GM12892 (cell line): ENCODE results near the gene KCNIP2.
"Not testable (repeated sequence)": the region's sequence is repeated elsewhere in the genome, so short reads cannot be mapped to it uniquely, and the experiment has no call there.

Experiments
- DNase-seq: peaks from one replicate; pipeline ENCODE4 v3.0.0; 2011; ENCODE audit not compliant: insufficient read length
- FAIRE-seq: peaks from 2 replicates; lab custom pipeline; 2011; peaks lifted over from hg19 to GRCh38; lab: Jason Lieb, UNC
- POLR2A ChIP-seq: IDR thresholded peaks from 2 replicates; pipeline ENCODE4 v1.6.1; 2011; ENCODE audit warnings: low read depth, low read length, control low read depth
- POLR2AphosphoS5 ChIP-seq: IDR thresholded peaks from 2 replicates; pipeline ENCODE4 v1.6.1; 2011; ENCODE audit warnings: low read depth, low read length, control low read depth
- TAF1 ChIP-seq: IDR thresholded peaks from 2 replicates; pipeline ENCODE4 v1.6.1; 2011; ENCODE audit warnings: low read depth, mild to moderate bottlenecking, control low read depth, low read length, borderline replicate concordance

Gene KCNIP2

GRCh38 chr10:101818119-101818871 is 25.3 kb downstream of the KCNIP2 start, which contains the start of gene OGA:
Gene OGA (minus strand): TSS chr10:101818444. CDS start chr10:101818022, 422 bp downstream.
- peak; percentile 97 for FAIRE-seq
- TF ChIP-seq TAF1 (peak; percentile 99), POLR2A (peak; percentile 95), POLR2AphosphoS5 (peak; percentile 94)

GRCh38 chr10:101817337-101818118 is 26.1 kb downstream of the KCNIP2 start:
- no peak for TF ChIP-seq POLR2A
- no peak for TF ChIP-seq TAF1
- TF ChIP-seq POLR2AphosphoS5, result no peak; the same call in none of the 2 replicates
- DNase-seq, result no peak
- FAIRE-seq, result no peak

More at GRCh38 chr10:101818119-101818871, 25.3 kb downstream of the KCNIP2 start, which contains the start of gene OGA:
- peak; percentile 92 for DNase-seq

GRCh38 chr10:101816913-101817336 is 26.7 kb downstream of the KCNIP2 start:
- TF ChIP-seq TAF1, result no peak
- no peak for TF ChIP-seq POLR2A
- TF ChIP-seq POLR2AphosphoS5, result no peak
- no peak for DNase-seq
- FAIRE-seq, result no peak

- DNase-seq (no peak), FAIRE-seq (no peak)
- TF ChIP-seq POLR2A (no peak), POLR2AphosphoS5 (no peak), TAF1 (no peak)
Observed at GRCh38 chr10:101816376-101816775, 27.2 kb downstream of the KCNIP2 start.

GRCh38 chr10:101814466-101815071 is 29.0 kb downstream of the KCNIP2 start:
- peak; percentile 87 for FAIRE-seq
- DNase-seq, result no peak
- TF ChIP-seq POLR2A (no peak), POLR2AphosphoS5 (no peak), TAF1 (no peak)

- FAIRE-seq (no peak), DNase-seq (no peak)
- TF ChIP-seq TAF1 (no peak), POLR2A (no peak), POLR2AphosphoS5 (no peak)
Observed at GRCh38 chr10:101812606-101813005, 31.0 kb downstream of the KCNIP2 start.

GRCh38 chr10:101807158-101807557 is 36.4 kb downstream of the KCNIP2 start:
- TF ChIP-seq TAF1 (no peak), POLR2A (no peak), POLR2AphosphoS5 (no peak)
- FAIRE-seq (no peak), DNase-seq (no peak)

- TF ChIP-seq POLR2AphosphoS5 (no peak), POLR2A (no peak), TAF1 (no peak)
- no peak for DNase-seq
- FAIRE-seq, result no peak
Observed at GRCh38 chr10:101803511-101803910, 40.1 kb downstream of the KCNIP2 start.

- no peak for DNase-seq
- no peak for FAIRE-seq
- TF ChIP-seq POLR2A, result no peak
- TF ChIP-seq POLR2AphosphoS5, result no peak
- TF ChIP-seq TAF1, result no peak
Observed at GRCh38 chr10:101797403-101798059, 46.1 kb downstream of the KCNIP2 start.

- no peak for TF ChIP-seq TAF1
- FAIRE-seq, result no peak
- DNase-seq, result no peak
Observed at GRCh38 chr10:101793526-101793925, 50.1 kb downstream of the KCNIP2 start.

- DNase-seq, result no peak
- no peak for FAIRE-seq
- TF ChIP-seq POLR2A, result no peak
- no peak for TF ChIP-seq TAF1
- no peak; the same call in 1 of the 2 replicates for TF ChIP-seq POLR2AphosphoS5
Observed at GRCh38 chr10:101789686-101790085, 53.9 kb downstream of the KCNIP2 start.

- not testable (repeated sequence) for FAIRE-seq, DNase-seq
Observed at GRCh38 chr10:101789231-101789630, 54.4 kb downstream of the KCNIP2 start.
